H1 (cell line): ENCODE measurements around the gene STAM2. TPM values are rescaled to one million over a fixed set of nuclear protein-coding genes. Genes with fewer than 3 reads are reported as not detected.

Experiments used
- CTCF ChIA-PET: fragments of 300-600 bp; sonication (Branson Sonifier 250); formaldehyde crosslinking; loops from one replicate; lab custom pipeline; 2021; ENCODE audit not compliant: partially characterized antibody; lab: Charles Lee
- POLR2A ChIA-PET: fragments of 300-600 bp; sonication (Branson Sonifier 250); formaldehyde crosslinking; loops from one replicate; lab custom pipeline; 2021; ENCODE audit warnings: inconsistent platforms; ENCODE audit not compliant: partially characterized antibody; lab: Charles Lee
- DNase-seq, 2 experiments: peaks; one replicate each; pipeline versions ENCODE4 v3.0.0 to v3.0.0-alpha.2; 2010 to 2022; ENCODE audit warnings: low spot score in 2 of 2, low read depth in 1 of 2, mixed read lengths in 1 of 2
- FAIRE-seq: peaks from 2 replicates; lab custom pipeline; 2011; peaks lifted over from hg19 to GRCh38; lab: Jason Lieb, UNC
- H2AFZ ChIP-seq: 2 replicates; pipeline ENCODE4 v1.8.1; 2012; ENCODE audit warnings: low read length, inconsistent platforms
- H2AK5ac ChIP-seq: 2 replicates; pipeline ENCODE4 v1.6.1; 2013; ENCODE audit warnings: low read depth, low read length
- H2BK120ac ChIP-seq: replicated peaks from 2 replicates; pipeline ENCODE3; 2013; ENCODE audit warnings: low read depth, low read length, inconsistent platforms
- H2BK12ac ChIP-seq: 2 replicates; pipeline ENCODE4 v1.6.1; 2013; ENCODE audit warnings: low read depth, low read length
- H2BK15ac ChIP-seq: 2 replicates; pipeline ENCODE4 v1.6.1; 2013; ENCODE audit warnings: low read length
- H2BK20ac ChIP-seq: 2 replicates; pipeline ENCODE4 v1.6.1; 2013; ENCODE audit warnings: low read length
- H2BK5ac ChIP-seq: 2 replicates; pipeline ENCODE4 v1.6.1; 2013; ENCODE audit warnings: low read depth, low read length
- H3K14ac ChIP-seq: 2 replicates; pipeline ENCODE4 v1.6.1; 2013; ENCODE audit warnings: inconsistent platforms; ENCODE audit not compliant: insufficient read length
- H3K18ac ChIP-seq: 2 replicates; pipeline ENCODE4 v1.6.1; 2013; ENCODE audit warnings: low read length; ENCODE audit errors: extremely low read depth
- H3K23ac ChIP-seq: 2 replicates; pipeline ENCODE4 v1.6.1; 2013; ENCODE audit warnings: inconsistent platforms; ENCODE audit not compliant: insufficient read length
- H3K23me2 ChIP-seq: 2 replicates; pipeline ENCODE4 v1.6.1; 2013; ENCODE audit warnings: low read depth, low read length
- H3K27ac ChIP-seq: 2 replicates; pipeline ENCODE4 v1.6.1; 2011; ENCODE audit warnings: low read depth, low read length, inconsistent platforms
- H3K27me3 ChIP-seq, 4 experiments: replicated peaks in 1 of 4; 1 replicate in 1 of 4; 2 replicates in 3 of 4; pipeline versions ENCODE4 v1.6.1 to v1.8.1; 2011 to 2013; ENCODE audit warnings: low read length in 3 of 4, mild to moderate bottlenecking in 3 of 4, inconsistent platforms in 2 of 4, mixed read lengths in 2 of 4, moderate library complexity in 1 of 4; ENCODE audit not compliant: control insufficient read depth in 3 of 4, insufficient read depth in 3 of 4; ENCODE audit errors: extremely low read depth in 1 of 4
- H3K36me3 ChIP-seq, 4 experiments: 2 replicates each; pipeline versions ENCODE4 v1.6.1 to v1.8.1; 2011 to 2013; ENCODE audit warnings: mild to moderate bottlenecking in 4 of 4, low read length in 3 of 4, moderate library complexity in 2 of 4, control low read depth in 1 of 4, inconsistent platforms in 1 of 4; ENCODE audit not compliant: insufficient read depth in 4 of 4, control insufficient read depth in 2 of 4
- H3K4ac ChIP-seq: replicated peaks from 2 replicates; pipeline ENCODE3; 2013; ENCODE audit warnings: low read length, low read depth, mixed read lengths, inconsistent platforms; ENCODE audit not compliant: insufficient read length
- H3K4me1 ChIP-seq, 4 experiments: replicated peaks in 1 of 4; 1 replicate in 1 of 4; 2 replicates in 3 of 4; pipeline versions ENCODE4 v1.6.1 to v1.8.1; 2011 to 2013; ENCODE audit warnings: low read length in 3 of 4, inconsistent platforms in 2 of 4, mixed read lengths in 1 of 4; ENCODE audit not compliant: insufficient read depth in 4 of 4, control insufficient read depth in 3 of 4
- H3K4me2 ChIP-seq, 2 experiments: 2 replicates each; pipeline versions ENCODE4 v1.6.1 to v1.8.1; 2011 to 2013; ENCODE audit warnings: low read depth in 2 of 2, low read length in 2 of 2, control low read depth in 1 of 2, inconsistent platforms in 1 of 2, mild to moderate bottlenecking in 1 of 2; ENCODE audit not compliant: insufficient read depth in 1 of 2
- H3K4me3 ChIP-seq, 4 experiments: fragments of 200-600, 300-600 bp in 1 of 4; sonication (generic), shearing (Covaris generic), sonication (Bioruptor Twin) in 1 of 4; 2 replicates each; pipeline versions ENCODE4 v1.5.1 to v1.8.1; 2011 to 2016; ENCODE audit warnings: low read length in 4 of 4, low read depth in 3 of 4, control low read depth in 2 of 4, inconsistent platforms in 2 of 4, mild to moderate bottlenecking in 2 of 4, mixed read lengths in 1 of 4, moderate library complexity in 1 of 4; ENCODE audit not compliant: insufficient read depth in 2 of 4; ENCODE audit errors: extremely low read depth in 1 of 4
- H3K56ac ChIP-seq: replicated peaks from 2 replicates; pipeline ENCODE3; 2013; ENCODE audit warnings: low read depth, mild to moderate bottlenecking, mixed read lengths, low read length, inconsistent platforms; ENCODE audit not compliant: insufficient read length
- H3K79me1 ChIP-seq: 2 replicates; pipeline ENCODE4 v1.6.1; 2013; ENCODE audit warnings: low read depth, low read length, control low read depth
- H3K79me2 ChIP-seq, 2 experiments: 2 replicates each; pipeline versions ENCODE4 v1.6.1 to v1.8.1; 2012 to 2013; ENCODE audit warnings: low read length in 2 of 2, mild to moderate bottlenecking in 2 of 2, inconsistent platforms in 1 of 2; ENCODE audit not compliant: insufficient read depth in 2 of 2, control insufficient read depth in 1 of 2
- H3K9ac ChIP-seq, 4 experiments: replicated peaks in 1 of 4; 1 replicate in 1 of 4; 2 replicates in 3 of 4; pipeline versions ENCODE4 v1.6.1 to v1.8.1; 2011 to 2013; ENCODE audit warnings: low read depth in 3 of 4, low read length in 3 of 4, control low read depth in 2 of 4, mild to moderate bottlenecking in 2 of 4, moderate library complexity in 2 of 4, inconsistent platforms in 1 of 4; ENCODE audit errors: extremely low read depth in 1 of 4
- H3K9me3 ChIP-seq, 2 experiments: 2 replicates each; pipeline versions ENCODE4 v1.6.1 to v1.8.1; 2012 to 2013; ENCODE audit warnings: mild to moderate bottlenecking in 2 of 2, moderate library complexity in 2 of 2, control low read depth in 1 of 2, inconsistent platforms in 1 of 2, low read depth in 1 of 2, low read length in 1 of 2, mixed read lengths in 1 of 2; ENCODE audit not compliant: insufficient read depth in 2 of 2
- H4K20me1 ChIP-seq, 2 experiments: replicated peaks in 1 of 2; 2 replicates each; pipeline versions ENCODE3 to v1.8.1; 2011 to 2013; ENCODE audit warnings: inconsistent platforms in 2 of 2, low read length in 2 of 2, mild to moderate bottlenecking in 1 of 2; ENCODE audit not compliant: insufficient read depth in 2 of 2, control insufficient read depth in 1 of 2
- H4K5ac ChIP-seq: 2 replicates; pipeline ENCODE4 v1.6.1; 2013; ENCODE audit warnings: low read length, low read depth, mixed read lengths, inconsistent platforms; ENCODE audit not compliant: insufficient read length
- H4K8ac ChIP-seq: 2 replicates; pipeline ENCODE4 v1.8.0; 2013; ENCODE audit warnings: mild to moderate bottlenecking, moderate library complexity, low read length, inconsistent platforms; ENCODE audit not compliant: insufficient read depth; ENCODE audit errors: extremely low read depth
- H4K91ac ChIP-seq: replicated peaks from 2 replicates; pipeline ENCODE3; 2013; ENCODE audit warnings: low read length, mixed read lengths, inconsistent platforms; ENCODE audit not compliant: insufficient read length
- BACH1 ChIP-seq: IDR thresholded peaks from 2 replicates; pipeline ENCODE4 v1.6.1; 2012; ENCODE audit warnings: low read length, improper control_type of control experiment
- BCL11A ChIP-seq, 2 experiments: IDR thresholded peaks; one replicate each; pipeline ENCODE4 v1.6.1; 2011; ENCODE audit warnings: low read depth in 2 of 2, low read length in 2 of 2, mild to moderate bottlenecking in 2 of 2
- CBX5 ChIP-seq: fragments of 300-800, 300-1000 bp; sonication (generic); IDR thresholded peaks from 2 replicates; pipeline ENCODE4 v1.7.1; 2016; ENCODE audit warnings: antibody characterized with exemption, low read length, low read depth
- CREB1 ChIP-seq: IDR thresholded peaks from 2 replicates; pipeline ENCODE4 v1.6.1; 2012; ENCODE audit warnings: inconsistent platforms
- HDAC6 ChIP-seq: IDR thresholded peaks from one replicate; pipeline ENCODE4 v1.7.1; 2012; ENCODE audit warnings: low read depth, mild to moderate bottlenecking, inconsistent platforms, low read length, moderate library complexity
- POU5F1 ChIP-seq: IDR thresholded peaks from 2 replicates; pipeline ENCODE4 v1.6.1; 2011; ENCODE audit warnings: low read depth, mild to moderate bottlenecking, low read length, moderate library complexity
- SAP30 ChIP-seq: fragments of 300-600 bp; sonication (generic); IDR thresholded peaks from 2 replicates; pipeline ENCODE4 v1.7.1; 2012; ENCODE audit warnings: low read length, moderate library complexity, mild to moderate bottlenecking, inconsistent platforms; ENCODE audit not compliant: insufficient read depth, insufficient replicate concordance
- SP2 ChIP-seq: IDR thresholded peaks from 2 replicates; pipeline ENCODE4 v1.6.1; 2012; ENCODE audit warnings: mild to moderate bottlenecking, low read length, inconsistent platforms
- ZNF274 ChIP-seq: IDR thresholded peaks from 2 replicates; pipeline ENCODE4 v1.7.0; 2012; ENCODE audit warnings: low read length, borderline replicate concordance; ENCODE audit errors: extremely low read depth
- WGBS, 2 experiments: shearing (Covaris generic) in 1 of 2; methylation state at CpG; one replicate each; pipeline versions ENCODE4 v1.1.6 to v1.1.7; 2013 to 2015; ENCODE audit warnings: low lambda C conversion rate in 2 of 2, mixed read lengths in 2 of 2, inconsistent platforms in 1 of 2, low coverage in 1 of 2, missing lambda C conversion rate in 1 of 2; ENCODE audit not compliant: insufficient replicate concordance in 2 of 2, insufficient coverage in 1 of 2, insufficient read length in 1 of 2; ENCODE audit errors: extremely low coverage in 1 of 2, missing lambda C conversion rate in 1 of 2; 5-methylcytosine and 5-hydroxymethylcytosine counted together
- polyA plus RNA-seq, 7 experiments: library from polyadenylated mRNA; depleted of rRNA in 3 of 7; stranded (reverse) in 5 of 7; unstranded in 2 of 7; fragments of >200 nt in 5 of 7; fragments of 200-250 nt in 2 of 7; gene quantifications; 1 replicate in 5 of 7; 2 replicates in 1 of 7; 4 replicates in 1 of 7; pipeline versions ENCODE4 v1.2.1 to v1.2.3, GENCODE V29; 2011 to 2013; ENCODE audit warnings: missing spikeins in 2 of 7, mixed read lengths in 2 of 7
- total RNA-seq: library from RNA; stranded (reverse); fragmentation: NEBNext Ultra II Directional; extraction: Animal tissue kit (Norgen Biotek cat#: 25700); gene quantifications from 2 replicates; pipeline ENCODE4 v1.2.1, GENCODE V29; 2021
- TF ChIP-seq, protein P1 (sequence below): IDR thresholded peaks from 2 replicates; pipeline ENCODE4 v1.6.1; 2012; ENCODE audit warnings: low read length, inconsistent platforms

STAM2 gene
- total and polyA plus RNA-seq, 2 of the 8 experiments (the other 6 are each of a cell fraction or from before 2014, with no cell fraction given), result 5.4 to 9.4 TPM

DNA sequence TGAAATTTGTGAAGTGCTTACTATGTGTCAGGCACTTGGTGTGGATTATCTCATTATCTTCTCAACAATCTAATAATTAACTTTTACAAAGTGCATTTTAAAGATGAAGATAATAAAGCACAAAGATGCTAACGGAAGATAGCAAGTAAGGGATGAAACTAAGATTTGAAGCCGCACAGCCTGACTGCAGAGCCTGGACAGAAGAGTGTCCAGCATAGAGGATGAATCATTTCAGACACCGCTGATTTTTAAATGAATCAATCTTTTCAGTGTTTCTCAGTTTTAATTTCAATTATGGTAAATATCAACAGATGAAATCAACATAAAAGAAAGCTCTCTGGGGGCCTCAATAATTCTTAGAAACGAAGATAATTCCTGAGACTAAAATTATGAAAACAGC is 24.5 kb upstream of the STAM2 start:
- Histone ChIP-seq H3K4me1 (peaks cover 0 to 6% (median 0%) of the 10 kb centered on the region in 4 experiments; a peak in 1 of 7 replicates), H3K23ac (no peak overlapping the region), H3K4ac (no peak overlapping the region), H3K4me3 (no peak overlapping the region), H3K9me3 (no peaks in the 10 kb centered on the region), H4K20me1 (no peaks in the 10 kb centered on the region), H2BK5ac (no peak overlapping the region), H2AK5ac (no peak overlapping the region), H3K79me2 (no peaks in the 10 kb centered on the region), H4K5ac (no peak overlapping the region), H2BK15ac (no peak overlapping the region), H4K8ac (no peak overlapping the region), H3K79me1 (no peaks in the 10 kb centered on the region), H3K4me2 (no peak overlapping the region), H3K23me2 (no peaks in the 10 kb centered on the region), H3K27me3 (no peaks in the 10 kb centered on the region), H2BK12ac (no peak overlapping the region), H3K9ac (no peak overlapping the region), H3K14ac (no peak overlapping the region), H4K91ac (no peak overlapping the region), H2BK20ac (no peak overlapping the region), H2BK120ac (no peak overlapping the region), H2AFZ (no peak overlapping the region), H3K56ac (no peak overlapping the region), H3K36me3 (no peaks in the 10 kb centered on the region), H3K27ac (no peak overlapping the region), H3K18ac (no peak overlapping the region)
- DNase-seq (no peak), FAIRE-seq (no peak)
- CTCF ChIA-PET, result interaction anchor here (0.5 to 1.4 kb wide), 5 partner anchors 11 to 361 kb away, joined by 3 to 7 read pairs (median 4); partner anchors contain the start of gene STAM2
- WGBS, 2 experiments, result 80% methylated on average over 4 of the region's 4 CpGs; no CpG with 5 or more reads in 1 of the 2 experiments
- no peak for TF ChIP-seq BACH1
- no peak for TF ChIP-seq POU5F1
- TF ChIP-seq, protein P1, sequence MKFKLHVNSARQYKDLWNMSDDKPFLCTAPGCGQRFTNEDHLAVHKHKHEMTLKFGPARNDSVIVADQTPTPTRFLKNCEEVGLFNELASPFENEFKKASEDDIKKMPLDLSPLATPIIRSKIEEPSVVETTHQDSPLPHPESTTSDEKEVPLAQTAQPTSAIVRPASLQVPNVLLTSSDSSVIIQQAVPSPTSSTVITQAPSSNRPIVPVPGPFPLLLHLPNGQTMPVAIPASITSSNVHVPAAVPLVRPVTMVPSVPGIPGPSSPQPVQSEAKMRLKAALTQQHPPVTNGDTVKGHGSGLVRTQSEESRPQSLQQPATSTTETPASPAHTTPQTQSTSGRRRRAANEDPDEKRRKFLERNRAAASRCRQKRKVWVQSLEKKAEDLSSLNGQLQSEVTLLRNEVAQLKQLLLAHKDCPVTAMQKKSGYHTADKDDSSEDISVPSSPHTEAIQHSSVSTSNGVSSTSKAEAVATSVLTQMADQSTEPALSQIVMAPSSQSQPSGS, result no peak
- no peak for TF ChIP-seq CREB1
- no peak for TF ChIP-seq ZNF274
- TF ChIP-seq HDAC6, result no peak
- TF ChIP-seq CBX5, result no peak
- TF ChIP-seq SP2, result no peak
- TF ChIP-seq BCL11A (IDR thresholded peaks at IDR 0.05; ENCODE audit: low read depth in 2 of 2, low read length in 2 of 2), result no peak
- no peak for TF ChIP-seq SAP30
- POLR2A ChIA-PET, result no interaction called here
